NT2/D1 (cell line): ENCODE data around the gene OR10AD1.
A peak's percentile ranks its signal among the peaks of the same experiment; 100 is the strongest.

Experiments
- DNase-seq: peaks from one replicate; pipeline ENCODE4 v3.0.0-alpha.2; 2011; ENCODE audit warnings: low read depth, low spot score
- H3K27me3 ChIP-seq: 2 replicates; pipeline ENCODE4 v1.6.0; 2011; ENCODE audit warnings: mild to moderate bottlenecking; ENCODE audit not compliant: insufficient read length, insufficient read depth
- H3K36me3 ChIP-seq: 2 replicates; pipeline ENCODE4 v1.6.1; 2011; ENCODE audit warnings: mild to moderate bottlenecking, low read length, mixed read lengths; ENCODE audit not compliant: insufficient read depth, insufficient read length
- H3K4me1 ChIP-seq: 2 replicates; pipeline ENCODE4 v1.5.1; 2011; ENCODE audit not compliant: insufficient read depth, insufficient read length
- H3K4me3 ChIP-seq: 2 replicates; pipeline ENCODE4 v1.5.1; 2011; ENCODE audit warnings: low read depth; ENCODE audit not compliant: insufficient read length
- H3K9ac ChIP-seq: 2 replicates; pipeline ENCODE4 v1.6.0; 2011; ENCODE audit warnings: low read depth; ENCODE audit not compliant: insufficient read length
- H3K9me3 ChIP-seq: 2 replicates; pipeline ENCODE4 v1.5.1; 2011; ENCODE audit warnings: mild to moderate bottlenecking, low read length; ENCODE audit not compliant: insufficient read depth
- SUZ12 ChIP-seq: IDR thresholded peaks from 2 replicates; pipeline ENCODE4 v1.6.1; 2011; ENCODE audit not compliant: insufficient read length, insufficient read depth; ENCODE audit errors: extremely low read depth
- YY1 ChIP-seq: IDR thresholded peaks from 2 replicates; pipeline ENCODE4 v1.6.1; 2011; ENCODE audit not compliant: insufficient read length, insufficient read depth
- ZNF274 ChIP-seq: IDR thresholded peaks from 2 replicates; pipeline ENCODE4 v1.6.1; 2011; ENCODE audit warnings: mild to moderate bottlenecking, low read depth, low read length

OR10AD1 gene

GRCh38 chr12:48189331-48190125 lies 13.6 kb downstream of the OR10AD1 start:
- Histone ChIP-seq H3K27me3 (peaks cover 24% of the 10 kb centered on the region), H3K4me3 (no peak overlapping the region), H3K9ac (no peak overlapping the region), H3K36me3 (no peaks in the 10 kb centered on the region), H3K4me1 (peaks cover 8% of the 10 kb centered on the region), H3K9me3 (peaks cover 5% of the 10 kb centered on the region; the same call in 1 of the 2 replicates)
- TF ChIP-seq SUZ12 (no peak), YY1 (no peak), ZNF274 (no peak)
- peak; percentile 71 for DNase-seq

GRCh38 chr12:48187916-48188695 lies 15.0 kb downstream of the OR10AD1 start:
- no peaks in the 10 kb centered on the region for H3K36me3 ChIP-seq
- peaks cover 11% of the 10 kb centered on the region for H3K4me1 ChIP-seq
- no peak overlapping the region for H3K9ac ChIP-seq
- no peak for DNase-seq
- no peak overlapping the region for H3K4me3 ChIP-seq
- peaks cover 5% of the 10 kb centered on the region; the same call in 1 of the 2 replicates for H3K9me3 ChIP-seq
- no peak for TF ChIP-seq YY1
- TF ChIP-seq ZNF274: no peak
- TF ChIP-seq SUZ12: no peak
- peaks cover 29% of the 10 kb centered on the region for H3K27me3 ChIP-seq

GRCh38 chr12:48185181-48185919 lies 17.7 kb downstream of the OR10AD1 start:
- no peak overlapping the region for H3K4me3 ChIP-seq
- no peak for DNase-seq
- H3K27me3 ChIP-seq: peaks cover 51% of the 10 kb centered on the region

DNA sequence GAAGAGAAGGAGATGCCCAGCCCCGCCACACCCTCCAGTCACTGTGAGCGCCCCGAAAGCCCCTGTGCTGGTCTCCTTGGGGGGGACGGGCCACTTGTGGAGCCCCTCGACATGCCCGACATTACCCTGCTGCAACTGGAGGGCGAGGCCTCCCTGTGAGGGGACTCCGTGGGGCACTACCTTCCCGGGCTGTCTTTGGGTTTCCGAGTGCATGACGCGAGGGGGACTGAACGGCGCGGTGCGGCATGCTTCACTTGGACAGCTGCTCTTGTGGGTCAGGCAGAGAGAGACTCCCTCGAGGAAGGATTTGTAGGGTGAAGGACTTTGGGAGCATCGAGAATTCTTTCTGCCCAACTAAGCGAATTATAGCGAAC lies 18.6 kb downstream of the OR10AD1 start:
- peak overlapping the region; percentile 65 for H3K9ac ChIP-seq
- peak overlapping the region; percentile 72 for H3K4me3 ChIP-seq
- H3K9me3 ChIP-seq: no peaks in the 10 kb centered on the region
- H3K4me1 ChIP-seq: peaks cover 11% of the 10 kb centered on the region
- no peak for DNase-seq
- peaks cover 57% of the 10 kb centered on the region for H3K27me3 ChIP-seq
- no peaks in the 10 kb centered on the region for H3K36me3 ChIP-seq
- TF ChIP-seq ZNF274 (no peak), YY1 (no peak), SUZ12 (peak; percentile 96)

More at GRCh38 chr12:48185181-48185919, 17.7 kb downstream of the OR10AD1 start:
- H3K4me1 ChIP-seq: peaks cover 11% of the 10 kb centered on the region
- H3K36me3 ChIP-seq: no peaks in the 10 kb centered on the region
- no peak for TF ChIP-seq SUZ12
- no peak for TF ChIP-seq YY1
- no peak for TF ChIP-seq ZNF274
- H3K9ac ChIP-seq: no peak overlapping the region
- H3K9me3 ChIP-seq: no peaks in the 10 kb centered on the region

DNA sequence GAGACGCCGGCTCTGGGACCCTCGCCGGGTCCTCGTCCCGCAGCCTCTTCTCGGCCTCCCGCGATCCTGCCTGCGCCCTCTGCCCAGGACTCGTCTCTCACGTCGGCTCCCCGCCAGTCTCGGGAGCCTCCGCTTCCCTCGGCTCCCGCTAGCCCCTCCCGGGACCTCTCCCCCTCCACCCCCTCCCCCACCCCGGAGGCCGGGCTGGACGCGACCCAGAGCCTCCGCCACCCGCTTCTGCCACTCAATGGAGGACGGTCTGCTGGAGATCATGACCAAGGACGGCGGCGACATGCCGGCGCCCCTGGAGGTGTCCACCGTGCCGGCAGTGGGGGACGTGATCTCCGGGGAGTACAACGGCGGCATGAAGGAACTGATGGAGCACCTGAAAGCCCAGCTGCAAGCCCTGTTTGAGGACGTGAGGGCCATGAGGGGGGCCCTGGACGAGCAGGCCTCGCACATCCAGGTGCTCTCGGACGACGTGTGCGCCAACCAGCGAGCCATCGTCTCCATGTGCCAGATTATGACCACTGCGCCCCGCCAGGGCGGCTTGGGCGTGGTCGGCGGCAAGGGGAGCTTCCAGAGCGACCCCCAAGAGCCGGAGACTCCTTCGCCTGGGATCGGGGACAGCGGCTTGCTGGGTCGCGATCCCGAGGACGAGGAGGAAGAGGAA lies 19.1 kb downstream of the OR10AD1 start:
- Histone ChIP-seq H3K27me3 (peaks cover 57% of the 10 kb centered on the region), H3K4me1 (peaks cover 11% of the 10 kb centered on the region), H3K9ac (peak overlapping the region; percentile 65), H3K4me3 (peak overlapping the region; percentile 72), H3K9me3 (no peaks in the 10 kb centered on the region), H3K36me3 (no peaks in the 10 kb centered on the region)
- TF ChIP-seq ZNF274 (no peak), SUZ12 (no peak), YY1 (no peak)
- no peak for DNase-seq

DNA sequence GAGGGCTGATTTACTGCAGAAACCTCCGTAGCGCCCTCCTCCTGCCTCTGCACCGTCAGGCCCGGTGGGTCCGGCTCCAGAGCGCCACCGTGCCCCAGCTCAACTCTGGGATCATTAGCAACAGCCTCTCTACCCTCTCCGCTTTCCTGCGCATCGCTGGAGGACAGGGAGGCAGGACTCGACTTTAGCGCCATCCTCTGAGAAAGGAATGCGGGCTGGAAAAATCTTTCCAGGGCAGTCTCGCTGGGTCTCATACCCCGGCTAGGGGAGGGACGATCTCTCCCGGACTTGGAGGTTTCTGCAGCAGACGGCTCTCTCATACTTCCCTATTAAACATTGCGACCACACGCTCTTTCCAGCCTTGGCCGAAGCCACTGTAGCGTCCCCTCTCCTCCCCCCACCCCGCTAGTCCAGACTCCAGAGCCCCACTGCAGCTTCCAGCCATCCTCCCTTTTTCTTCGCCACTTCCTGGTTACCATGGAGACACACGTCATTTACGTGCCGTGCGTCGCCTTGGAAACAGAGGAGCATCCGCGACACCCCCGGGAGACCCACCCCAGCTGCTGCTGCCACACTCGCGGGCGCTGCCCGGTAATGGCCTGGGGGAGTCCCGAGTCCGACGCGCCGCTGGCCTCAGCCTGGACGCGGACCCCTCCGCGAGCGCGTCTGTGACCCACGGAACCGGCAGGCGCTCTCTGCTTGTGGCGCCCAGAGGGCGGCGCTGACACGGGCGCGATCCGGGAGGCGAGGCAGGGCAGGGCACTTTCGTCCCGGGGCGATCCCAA lies 19.8 kb downstream of the OR10AD1 start, which contains the start of gene CCDC184:
Gene CCDC184 (plus strand): TSS at position 554 of the 785 bp plus-strand sequence. CDS start 479 bp downstream, outside the sequence.
- Histone ChIP-seq H3K9me3 (no peaks in the 10 kb centered on the region), H3K9ac (peak within 1 kb of the TSS; percentile 65), H3K27me3 (peaks cover 57% of the 10 kb centered on the region), H3K4me1 (peaks cover 11% of the 10 kb centered on the region), H3K36me3 (no peaks in the 10 kb centered on the region), H3K4me3 (peak within 1 kb of the TSS; percentile 72)
- peak; percentile 69 for DNase-seq
- TF ChIP-seq YY1 (no peak), ZNF274 (no peak), SUZ12 (no peak)
